HCT116 (cell line): Measurements from ENCODE around the gene CACNA2D2. TPM values are rescaled to one million over a fixed set of nuclear protein-coding genes. Genes with fewer than 3 reads are reported as not detected.

Experiments used
- ATAC-seq: fragments of 200-7000 bp; cut with Tn5 transposase; 2 replicates; pipeline ENCODE4 v1.9.1; 2020; ENCODE audit warnings: mild to moderate bottlenecking, moderate library complexity
- BruUV-seq: library from RNA; stranded (reverse); fragments of 400-500 nt; replicated peaks from 2 replicates; lab custom pipeline; 2021; lab: Mats Ljungman, UMichigan
- CTCF ChIA-PET: fragments of 300-600 bp; sonication (Branson Sonifier 250); formaldehyde crosslinking; loops from one replicate; lab custom pipeline; 2021; ENCODE audit warnings: antibody characterized with exemption; lab: Charles Lee
- POLR2A ChIA-PET: fragments of 300-600, 350-600 bp; sonication (Branson Sonifier 250); formaldehyde crosslinking; loops from one replicate; lab custom pipeline; 2021; ENCODE audit warnings: antibody characterized with exemption; lab: Charles Lee
- RAD21 ChIA-PET, 2 experiments: fragments of 300-600 bp; sonication (Branson Sonifier 250); formaldehyde crosslinking; loops; one replicate each; lab custom pipeline; 2023; ENCODE audit warnings: low total read pairs in 2 of 2; ENCODE audit not compliant: uncharacterized antibody in 2 of 2, unreplicated experiment in 2 of 2, low non-redundant PET in 1 of 2; lab: Charles Lee
- DNase-seq: peaks from one replicate; pipeline ENCODE4 v3.0.0-alpha.2; 2010; ENCODE audit warnings: low read depth, low spot score
- H2AFZ ChIP-seq: fragments of 200-600 bp; shearing (Covaris generic), sonication (generic); 2 replicates; pipeline ENCODE4 v1.6.1; 2017; ENCODE audit warnings: low read depth, mixed run types, mixed read lengths, antibody characterized with exemption, low read length; ENCODE audit not compliant: poor library complexity, severe bottlenecking
- H3K27ac ChIP-seq: 2 replicates; pipeline ENCODE4 v1.5.1; 2012; ENCODE audit warnings: low read depth, low read length
- H3K27me3 ChIP-seq: fragments of 200-600 bp; sonication (generic); 2 replicates; pipeline ENCODE4 v1.6.1; 2016; ENCODE audit warnings: mixed run types, low read length, mixed read lengths; ENCODE audit not compliant: insufficient read depth
- H3K36me3 ChIP-seq, 2 experiments: fragments of 200-500 bp in 1 of 2; fragments of 200-600 bp in 1 of 2; sonication (Bioruptor generic) in 1 of 2; sonication (generic) in 1 of 2; 2 replicates each; pipeline versions ENCODE4 v1.5.1 to v1.6.1; 2014 to 2016; ENCODE audit warnings: low read length in 2 of 2, inconsistent platforms in 1 of 2, mixed read lengths in 1 of 2, mixed run types in 1 of 2; ENCODE audit not compliant: insufficient read depth in 2 of 2, control insufficient read depth in 1 of 2
- H3K4me1 ChIP-seq, 2 experiments: fragments of 200-600 bp in 1 of 2; sonication (generic) in 1 of 2; 2 replicates each; pipeline versions ENCODE4 v1.5.1 to v1.6.1; 2012 to 2017; ENCODE audit warnings: low read length in 2 of 2, inconsistent platforms in 1 of 2, mild to moderate bottlenecking in 1 of 2, mixed read lengths in 1 of 2, mixed run types in 1 of 2, moderate library complexity in 1 of 2; ENCODE audit not compliant: insufficient read depth in 2 of 2, control insufficient read depth in 1 of 2
- H3K4me2 ChIP-seq: fragments of 200-600 bp; sonication (generic); 2 replicates; pipeline ENCODE4 v1.6.1; 2017; ENCODE audit warnings: mixed run types, low read length, mixed read lengths
- H3K4me3 ChIP-seq, 2 experiments: fragments of 200-600 bp in 1 of 2; sonication (generic) in 1 of 2; replicated peaks in 1 of 2; 2 replicates each; pipeline ENCODE4 v1.5.1; 2011 to 2016; ENCODE audit warnings: low read length in 2 of 2, control low read depth in 1 of 2, low read depth in 1 of 2, mild to moderate bottlenecking in 1 of 2, mixed read lengths in 1 of 2, mixed run types in 1 of 2
- H3K79me2 ChIP-seq: fragments of 200-600 bp; sonication (generic); 2 replicates; pipeline ENCODE4 v1.6.1; 2017; ENCODE audit warnings: mild to moderate bottlenecking, mixed run types, low read length, moderate library complexity, mixed read lengths; ENCODE audit not compliant: insufficient read depth
- H3K9ac ChIP-seq: fragments of 200-600 bp; sonication (generic); 2 replicates; pipeline ENCODE4 v1.6.1; 2016; ENCODE audit warnings: low read length, mixed read lengths
- H3K9me2 ChIP-seq: fragments of 200-600 bp; sonication (generic), shearing (Covaris generic); 2 replicates; pipeline ENCODE4 v1.6.1; 2017; ENCODE audit warnings: mixed run types, mild to moderate bottlenecking, moderate library complexity; ENCODE audit not compliant: insufficient read depth
- H3K9me3 ChIP-seq, 2 experiments: fragments of 200-500 bp in 1 of 2; fragments of 200-600 bp in 1 of 2; sonication (Bioruptor generic) in 1 of 2; sonication (generic) in 1 of 2; 2 replicates each; pipeline ENCODE4 v1.6.1; 2014 to 2017; ENCODE audit warnings: low read length in 2 of 2, mixed read lengths in 2 of 2, inconsistent platforms in 1 of 2, low read depth in 1 of 2, mild to moderate bottlenecking in 1 of 2, mixed run types in 1 of 2, moderate library complexity in 1 of 2; ENCODE audit not compliant: control insufficient read depth in 1 of 2, insufficient read depth in 1 of 2
- H4K20me1 ChIP-seq: fragments of 200-600 bp; sonication (generic), shearing (Covaris generic); 2 replicates; pipeline ENCODE4 v1.6.1; 2017; ENCODE audit warnings: mixed run types, mild to moderate bottlenecking, moderate library complexity; ENCODE audit not compliant: insufficient read depth
- ATF3 ChIP-seq: IDR thresholded peaks from 2 replicates; pipeline ENCODE4 v1.6.1; 2012
- CBX3 ChIP-seq: IDR thresholded peaks from 2 replicates; pipeline ENCODE4 v1.6.1; 2012; ENCODE audit warnings: low read depth
- CEBPB ChIP-seq: IDR thresholded peaks from 2 replicates; pipeline ENCODE4 v1.6.1; 2012; ENCODE audit warnings: low read depth
- CTCF ChIP-seq, 3 experiments: fragments of 200-600 bp in 1 of 3; sonication (generic) in 1 of 3; IDR thresholded peaks in 2 of 3; conservative IDR thresholded peaks in 1 of 3; 2 replicates each; pipeline ENCODE4 v1.5.1; 2012 to 2017; ENCODE audit warnings: low read depth in 2 of 3, low read length in 2 of 3, antibody characterized with exemption in 1 of 3, borderline replicate concordance in 1 of 3, control low read depth in 1 of 3, mild to moderate bottlenecking in 1 of 3, mixed read lengths in 1 of 3, mixed run types in 1 of 3, moderate library complexity in 1 of 3; ENCODE audit not compliant: insufficient read depth in 1 of 3
- EGR1 ChIP-seq: IDR thresholded peaks from 2 replicates; pipeline ENCODE4 v1.6.1; 2012; ENCODE audit warnings: low read depth
- ELF1 ChIP-seq: IDR thresholded peaks from 2 replicates; pipeline ENCODE4 v1.6.1; 2012; ENCODE audit warnings: low read depth, borderline replicate concordance
- EZH2 ChIP-seq: fragments of 200-600 bp; sonication (generic); IDR thresholded peaks from 2 replicates; pipeline ENCODE4 v1.6.1; 2017; ENCODE audit warnings: antibody characterized with exemption, mixed run types
- FOSL1 ChIP-seq: IDR thresholded peaks from 2 replicates; pipeline ENCODE4 v1.6.1; 2012; ENCODE audit warnings: low read depth
- JUND ChIP-seq: IDR thresholded peaks from 2 replicates; pipeline ENCODE4 v1.6.1; 2012
- MAX ChIP-seq: IDR thresholded peaks from 2 replicates; pipeline ENCODE4 v1.6.1; 2012
- POLR2A ChIP-seq: IDR thresholded peaks from 2 replicates; pipeline ENCODE4 v1.7.0; 2011; ENCODE audit warnings: borderline replicate concordance; ENCODE audit not compliant: insufficient read depth, insufficient read length; ENCODE audit errors: extremely low read depth
- POLR2AphosphoS5 ChIP-seq: IDR thresholded peaks from 2 replicates; pipeline ENCODE4 v1.6.1; 2011; ENCODE audit warnings: mild to moderate bottlenecking, low read depth, low read length, moderate library complexity
- SIN3A ChIP-seq: IDR thresholded peaks from 2 replicates; pipeline ENCODE4 v1.6.1; 2012; ENCODE audit warnings: low read depth
- SP1 ChIP-seq: IDR thresholded peaks from 2 replicates; pipeline ENCODE4 v1.6.1; 2012; ENCODE audit warnings: low read depth
- SRF ChIP-seq: IDR thresholded peaks from 2 replicates; pipeline ENCODE4 v1.6.1; 2012; ENCODE audit warnings: low read depth
- TCF7L2 ChIP-seq: IDR thresholded peaks from 2 replicates; pipeline ENCODE4 v1.7.0; 2011; ENCODE audit warnings: borderline replicate concordance, inconsistent platforms; ENCODE audit not compliant: insufficient read depth, insufficient read length; ENCODE audit errors: extremely low read depth
- YY1 ChIP-seq: IDR thresholded peaks from 2 replicates; pipeline ENCODE4 v1.6.1; 2011; ENCODE audit warnings: low read length, low read depth, moderate library complexity, mild to moderate bottlenecking; ENCODE audit not compliant: insufficient replicate concordance; ENCODE audit errors: extremely low read depth
- ZBTB33 ChIP-seq: IDR thresholded peaks from 2 replicates; pipeline ENCODE4 v1.6.1; 2011; ENCODE audit warnings: mild to moderate bottlenecking, low read length, moderate library complexity; ENCODE audit not compliant: insufficient replicate concordance; ENCODE audit errors: extremely low read depth
- ZFX ChIP-seq: fragments of 450-650 bp; IDR thresholded peaks from 2 replicates; pipeline ENCODE4 v1.6.1; 2017
- ZNF274 ChIP-seq: fragments of 200-500 bp; sonication (Bioruptor generic); IDR thresholded peaks from 2 replicates; pipeline ENCODE4 v1.6.1; 2014; ENCODE audit warnings: mild to moderate bottlenecking, low read depth, low read length, inconsistent platforms
- intact Hi-C: fragments of 100-400 bp; cut with micrococcal nuclease; formaldehyde crosslinking; loops from 2 replicates; pipeline ENCODE4 v1.10.0; 2022
- total RNA-seq: library from RNA; stranded (reverse); gene quantifications from one replicate; pipeline ENCODE4 v1.2.1, GENCODE V29; 2021; ENCODE audit not compliant: unreplicated experiment

Gene CACNA2D2
- total RNA-seq, 1 experiment from 2014 or later, result 10.2 TPM

- Histone ChIP-seq H3K4me3 (peak overlapping the region; percentile 72 to 89), H3K4me2 (peak overlapping the region; percentile 95), H3K36me3 (peaks cover 6 to 22% of the 10 kb centered on the region in 2 experiments; a peak in 3 of 4 replicates), H3K27me3 (no peaks in the 10 kb centered on the region), H3K9me3 (no peaks in the 10 kb centered on the region), H3K79me2 (peaks cover 77% of the 10 kb centered on the region), H4K20me1 (no peaks in the 10 kb centered on the region; the same call in 1 of the 2 replicates), H3K9ac (peak overlapping the region; percentile 98), H3K27ac (peak overlapping the region; percentile 82), H3K9me2 (no peaks in the 10 kb centered on the region), H3K4me1 (peaks cover 29 to 65% of the 10 kb centered on the region in 2 experiments), H2AFZ (no peak overlapping the region)
- intact Hi-C loops, result no loop called here
- TSS peak; percentile 64 for BruUV-seq
- TF ChIP-seq SRF (no peak), YY1 (no peak), CEBPB (no peak), POLR2A (no peak), ZNF274 (no peak), EZH2 (no peak), CBX3 (no peak), TCF7L2 (no peak), FOSL1 (no peak), ELF1 (no peak), EGR1 (no peak), CTCF (IDR thresholded peaks at IDR 0.05 in 2 of 3, conservative IDR thresholded peaks at IDR 0.05 in 1 of 3; ENCODE audit: borderline replicate concordance in 1 of 3, insufficient read depth in 1 of 3, low read depth in 2 of 3, low read length in 2 of 3) (no peak), POLR2AphosphoS5 (no peak), SIN3A (no peak), ZBTB33 (no peak), JUND (no peak), ZFX (no peak; the same call in 1 of the 2 replicates), SP1 (no peak), ATF3 (no peak), MAX (no peak)
- DNase-seq (no peak), ATAC-seq (peak; percentile 39)
- ChIA-PET CTCF (interaction anchor here (0.9 to 2.6 kb wide), 13 partner anchors 9 to 275 kb away, joined by 3 to 24 read pairs (median 7); partner anchors contain the start of genes CISH, CYB561D2, GNAI2 and NPRL2), RAD21 (interaction anchor here (0.9 to 1.6 kb wide), 4 partner anchors 8 to 277 kb away, joined by 3 to 5 read pairs (median 4); partner anchors contain the start of genes HYAL3 (in 1 of the 2), NAA80 (in 1 of the 2) and TUSC2 (in 1 of the 2)), POLR2A (interaction anchor here (0.6 to 3.1 kb wide), 13 partner anchors 9 to 275 kb away, joined by 3 to 25 read pairs (median 4); partner anchors contain the start of genes CISH, CYB561D2, GNAI2 and HYAL2)
These were observed 166.8 kb downstream of the CACNA2D2 start for GRCh38 chr3:50336452-50337174.
